NOMO-1 treated with DMSO at 0.1 percent for 48 hours (cell line): Measurements from ENCODE around the gene CACNA1I.
"Not testable (repeated sequence)": the region's sequence is repeated elsewhere in the genome, so short reads cannot be mapped to it uniquely, and the experiment has no call there.

Experiments used
- DNase-seq: peaks from one replicate; lab custom pipeline; 2025; ENCODE audit not compliant: unreplicated experiment; lab: John Stamatoyannopoulos, UW

The CACNA1I gene

DNA sequence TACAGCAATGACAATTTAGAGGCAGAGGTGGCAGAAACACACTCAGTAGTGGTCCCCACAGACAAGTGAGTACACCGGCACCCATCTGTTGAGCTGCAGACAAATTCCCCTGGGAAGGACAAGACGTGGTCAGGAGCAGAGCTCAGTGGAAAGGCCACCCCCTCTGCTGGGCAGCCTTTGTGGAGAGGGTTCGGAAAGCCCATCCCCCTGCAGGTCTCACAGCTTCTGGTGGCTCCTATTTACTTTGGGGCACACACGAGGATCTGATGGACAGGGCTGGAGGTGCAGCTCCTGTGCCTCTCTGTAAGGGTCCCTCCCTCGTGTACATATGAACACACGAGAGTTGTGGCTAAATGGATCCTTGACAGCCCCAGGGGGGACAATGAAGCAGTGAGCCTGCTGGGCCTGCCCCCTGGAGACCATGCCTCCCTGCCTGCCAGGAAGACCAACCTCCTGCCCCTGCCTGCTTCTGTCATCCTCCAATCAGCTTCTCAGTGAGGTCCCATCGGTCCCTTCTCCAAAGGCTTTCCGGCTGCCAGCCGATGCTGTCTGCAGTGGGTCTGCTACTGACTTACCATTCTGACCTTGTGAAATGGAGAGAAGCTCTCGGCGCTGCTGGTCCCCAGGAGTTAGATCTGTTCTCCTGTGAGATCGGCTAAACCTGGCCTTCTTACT lies 161.5 kb downstream of the CACNA1I start:
- DNase-seq, result no peak

DNA sequence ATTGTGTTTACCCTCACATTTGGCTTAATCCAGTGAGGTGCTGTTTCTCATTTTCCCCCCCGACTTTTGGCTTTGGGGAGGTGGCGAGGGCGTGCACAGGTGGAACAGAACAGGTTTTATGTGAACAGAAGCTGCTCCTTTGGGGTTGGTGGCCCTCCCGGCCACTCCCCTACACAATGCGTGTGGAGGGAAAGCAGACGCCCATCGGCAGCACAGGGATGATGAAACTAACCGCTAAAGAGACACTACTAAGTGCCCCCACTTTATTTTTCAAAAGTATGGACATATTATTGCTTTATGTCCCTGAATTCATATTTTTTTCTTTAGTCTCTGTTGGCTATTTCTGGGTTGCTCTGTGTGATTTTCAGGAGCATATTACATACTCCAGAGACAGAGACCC lies 162.1 kb downstream of the CACNA1I start:
- no peak for DNase-seq

DNA sequence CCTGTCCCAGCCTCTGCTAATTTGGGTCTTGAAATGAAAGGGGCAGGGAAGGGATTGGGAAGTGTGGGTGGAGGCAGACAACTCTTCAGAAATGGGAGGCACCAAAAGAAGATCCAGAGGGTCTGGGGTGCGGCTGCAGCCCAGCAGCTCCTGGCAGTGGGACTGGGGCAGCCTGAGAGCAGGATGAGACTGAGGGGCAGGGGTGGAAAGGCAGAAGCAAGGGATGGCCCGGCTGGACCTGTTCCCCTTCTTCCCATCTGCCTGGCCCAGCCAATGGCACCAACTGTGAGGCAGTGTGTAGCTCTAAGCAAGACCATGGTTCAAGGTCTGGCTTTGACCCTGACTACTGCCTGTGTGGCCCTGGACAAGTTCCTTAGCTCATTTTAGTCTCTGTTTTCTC lies 162.6 kb downstream of the CACNA1I start:
- DNase-seq, result no peak

DNA sequence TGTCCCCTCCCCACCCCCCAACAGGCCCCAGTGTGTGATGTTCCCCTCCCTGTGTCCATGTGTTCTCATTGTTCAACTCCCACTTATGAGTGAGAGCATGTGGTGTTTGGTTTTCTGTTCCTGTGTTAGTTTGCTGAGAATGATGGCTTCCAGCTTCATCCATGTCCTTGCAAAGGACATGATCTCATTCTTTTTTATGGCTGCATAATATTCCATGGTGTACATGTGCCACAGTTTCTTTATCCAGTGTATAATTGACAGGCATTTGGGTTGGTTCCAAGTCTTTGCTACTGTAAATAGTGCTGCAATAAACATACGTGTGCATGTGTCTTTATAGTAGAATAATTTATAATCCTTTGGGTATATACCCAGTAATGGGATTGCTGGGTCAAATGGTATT lies 163.5 kb downstream of the CACNA1I start:
- DNase-seq, result not testable (repeated sequence)

DNA sequence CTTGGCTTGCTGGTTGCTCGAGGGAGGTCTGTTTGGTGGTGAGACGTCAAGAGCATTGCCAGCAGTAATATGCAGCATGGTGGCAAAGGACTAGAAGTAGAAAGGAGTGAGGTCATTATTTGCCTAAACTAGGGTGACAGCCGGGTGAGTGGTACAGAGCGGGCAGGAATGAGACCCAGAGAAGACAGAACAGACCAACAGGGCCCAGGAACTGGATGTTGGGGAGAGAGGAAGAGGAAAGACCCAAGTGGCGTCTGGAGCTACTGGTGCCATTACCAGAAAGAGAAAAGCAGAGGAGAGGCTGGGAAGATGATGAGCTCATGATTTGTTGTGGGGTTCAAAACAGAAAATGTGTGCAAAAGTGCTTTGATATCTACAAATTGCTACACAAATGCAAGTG lies 164.3 kb downstream of the CACNA1I start:
- no peak for DNase-seq

DNA sequence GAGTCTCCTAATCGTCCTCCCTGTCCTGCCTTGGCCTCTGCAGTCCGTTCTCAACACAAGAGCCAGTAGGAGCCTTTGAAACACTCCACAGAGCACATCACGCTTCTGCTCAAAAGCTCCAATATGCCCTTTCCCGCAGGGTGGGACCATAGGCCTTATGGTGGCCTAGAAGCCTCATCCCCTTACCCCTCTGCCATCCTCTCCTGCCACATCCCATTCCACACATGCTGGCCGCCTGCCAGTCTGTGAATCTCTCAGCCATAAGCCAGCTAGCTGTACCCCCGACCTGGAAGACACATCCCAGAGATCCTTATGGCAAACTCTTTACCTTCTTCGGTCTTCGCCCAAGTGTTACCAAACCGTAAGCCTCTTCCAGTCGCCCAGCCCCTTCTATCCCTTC lies 165.2 kb downstream of the CACNA1I start:
- no peak for DNase-seq

DNA sequence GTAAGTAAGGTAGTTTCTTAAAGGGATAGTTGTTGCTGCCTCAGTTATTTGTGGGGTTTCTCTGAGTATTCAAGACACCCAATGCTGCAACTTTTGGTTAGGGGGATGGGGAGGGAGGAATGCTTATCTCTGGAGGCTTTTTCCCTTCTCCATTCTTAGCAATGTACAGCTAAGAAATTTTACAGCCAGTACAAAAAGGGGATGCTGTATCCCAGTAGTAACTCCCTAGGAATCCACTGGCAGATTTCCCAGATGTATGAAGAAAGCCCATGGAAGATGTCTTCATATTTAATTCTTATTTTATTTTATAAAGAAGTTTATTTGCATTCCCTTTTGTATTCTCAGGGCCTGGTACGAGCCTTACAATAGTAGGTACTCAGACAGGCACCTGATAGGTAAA lies 168.2 kb downstream of the CACNA1I start:
- no peak for DNase-seq
